Central memory CD8-positive, alpha-beta T cell (primary cell): ENCODE measurements around the gene SIMC1.
"Not testable (repeated sequence)": the region's sequence is repeated elsewhere in the genome, so short reads cannot be mapped to it uniquely, and the experiment has no call there.

Source experiments
- ATAC-seq: fragments of 150-1000 bp; cut with Tn5 transposase; replicated peaks from 2 replicates; pipeline ENCODE4 v1.10.0; 2022; ENCODE audit warnings: mild to moderate bottlenecking, moderate FRiP score, moderate number of reproducible peaks; ENCODE audit not compliant: poor library complexity, severe bottlenecking; ENCODE audit errors: extremely low read depth
- DNase-seq, 2 donors: peaks; one replicate each; pipeline ENCODE4 v3.0.0; 2021; ENCODE audit warnings: low spot score in 2 of 2
- H3K27ac Mint-ChIP-seq: one replicate; pipeline ENCODE4 v1.8.0; 2022; ENCODE audit warnings: low read depth, mild to moderate bottlenecking, moderate library complexity, mixed read lengths
- H3K27me3 Mint-ChIP-seq: one replicate; pipeline ENCODE4 v1.8.0; 2022; ENCODE audit warnings: mixed read lengths
- H3K36me3 Mint-ChIP-seq: one replicate; pipeline ENCODE4 v1.8.0; 2022; ENCODE audit warnings: mild to moderate bottlenecking, moderate library complexity, mixed read lengths; ENCODE audit not compliant: insufficient read depth
- H3K4me1 Mint-ChIP-seq: one replicate; pipeline ENCODE4 v1.8.0; 2022; ENCODE audit warnings: mixed read lengths
- H3K4me3 Mint-ChIP-seq: one replicate; pipeline ENCODE4 v1.8.0; 2022; ENCODE audit warnings: mild to moderate bottlenecking, moderate library complexity, mixed read lengths
- H3K9me3 Mint-ChIP-seq: one replicate; pipeline ENCODE4 v1.8.0; 2022; ENCODE audit warnings: mixed read lengths

Gene SIMC1

GRCh38 chr5:176237971-176238644 is at the start of gene SIMC1:
SIMC1 (plus strand) TSS chr5:176238424; CDS start chr5:176238509, 85 bp downstream.
- DNase-seq (peak; percentile 29 to 67), ATAC-seq (peak; percentile 95)
- Mint-ChIP-seq H3K27ac (peak within 1 kb of the TSS; percentile 90), H3K4me3 (peak within 1 kb of the TSS; percentile 58)
- H3K9me3 Mint-ChIP-seq, H3K27me3 Mint-ChIP-seq, H3K4me1 Mint-ChIP-seq, H3K36me3 Mint-ChIP-seq: not testable (repeated sequence)

- H3K27me3 Mint-ChIP-seq, result peaks cover 18% of the 10 kb centered on the region
- ATAC-seq (no peak), DNase-seq (no peak)
- no peak overlapping the region for H3K27ac Mint-ChIP-seq
- H3K36me3 Mint-ChIP-seq, result no peaks in the 10 kb centered on the region
- no peaks in the 10 kb centered on the region for H3K9me3 Mint-ChIP-seq
- no peak overlapping the region for H3K4me3 Mint-ChIP-seq
- H3K4me1 Mint-ChIP-seq, result no peaks in the 10 kb centered on the region
These were observed 49.6 kb upstream of the SIMC1 start for GRCh38 chr5:176188506-176189193.

- no peaks in the 10 kb centered on the region for H3K9me3 Mint-ChIP-seq
- H3K4me1 Mint-ChIP-seq, result no peaks in the 10 kb centered on the region
- H3K36me3 Mint-ChIP-seq, result no peaks in the 10 kb centered on the region
- peaks cover 17% of the 10 kb centered on the region for H3K27me3 Mint-ChIP-seq
- ATAC-seq, result no peak
- no peak overlapping the region for H3K4me3 Mint-ChIP-seq
- no peak for DNase-seq
- H3K27ac Mint-ChIP-seq, result no peak overlapping the region
These were observed 48.4 kb upstream of the SIMC1 start for GRCh38 chr5:176189857-176190256.

- no peak for ATAC-seq
- Mint-ChIP-seq H3K4me1 (no peaks in the 10 kb centered on the region), H3K27ac (no peak overlapping the region), H3K9me3 (no peaks in the 10 kb centered on the region), H3K4me3 (no peak overlapping the region), H3K36me3 (no peaks in the 10 kb centered on the region), H3K27me3 (peaks cover 17% of the 10 kb centered on the region)
- DNase-seq, result no peak
These were observed 47.1 kb upstream of the SIMC1 start for GRCh38 chr5:176190886-176191755.

GRCh38 chr5:176192094-176192721 is 46.0 kb upstream of the SIMC1 start:
- Mint-ChIP-seq H3K36me3 (no peaks in the 10 kb centered on the region), H3K4me1 (no peaks in the 10 kb centered on the region), H3K9me3 (no peaks in the 10 kb centered on the region), H3K4me3 (no peak overlapping the region), H3K27me3 (peaks cover 13% of the 10 kb centered on the region), H3K27ac (no peak overlapping the region)
- ATAC-seq, result no peak
- no peak for DNase-seq

GRCh38 chr5:176192722-176193117 is 45.5 kb upstream of the SIMC1 start:
- ATAC-seq, result not testable (repeated sequence)

GRCh38 chr5:176193636-176194035 is 44.6 kb upstream of the SIMC1 start:
- not testable (repeated sequence) for DNase-seq, H3K4me3 Mint-ChIP-seq, H3K4me1 Mint-ChIP-seq, ATAC-seq, H3K36me3 Mint-ChIP-seq, H3K9me3 Mint-ChIP-seq, H3K27ac Mint-ChIP-seq
- H3K27me3 Mint-ChIP-seq, result peaks cover 16% of the 10 kb centered on the region

More at GRCh38 chr5:176192722-176193117, 45.5 kb upstream of the SIMC1 start:
- peaks cover 14% of the 10 kb centered on the region for H3K27me3 Mint-ChIP-seq
- DNase-seq, H3K9me3 Mint-ChIP-seq, H3K4me3 Mint-ChIP-seq, H3K36me3 Mint-ChIP-seq, H3K4me1 Mint-ChIP-seq, H3K27ac Mint-ChIP-seq: not testable (repeated sequence)

- peaks cover 14% of the 10 kb centered on the region for H3K27me3 Mint-ChIP-seq
- DNase-seq, H3K36me3 Mint-ChIP-seq, H3K4me3 Mint-ChIP-seq, H3K27ac Mint-ChIP-seq, H3K4me1 Mint-ChIP-seq, H3K9me3 Mint-ChIP-seq: not testable (repeated sequence)
- ATAC-seq, result peak; percentile 61
These were observed 43.8 kb upstream of the SIMC1 start for GRCh38 chr5:176194238-176195083.

GRCh38 chr5:176195084-176195413 is 43.2 kb upstream of the SIMC1 start:
- H3K27me3 Mint-ChIP-seq, result peaks cover 16% of the 10 kb centered on the region
- ATAC-seq, DNase-seq, H3K9me3 Mint-ChIP-seq, H3K4me1 Mint-ChIP-seq, H3K36me3 Mint-ChIP-seq, H3K4me3 Mint-ChIP-seq, H3K27ac Mint-ChIP-seq: not testable (repeated sequence)

GRCh38 chr5:176195487-176196207 is 42.6 kb upstream of the SIMC1 start:
- ATAC-seq, result peak; percentile 41
- H3K4me3 Mint-ChIP-seq, result not testable (repeated sequence)

GRCh38 chr5:176196781-176197180 is 41.4 kb upstream of the SIMC1 start:
- not testable (repeated sequence) for H3K4me3 Mint-ChIP-seq, H3K9me3 Mint-ChIP-seq, ATAC-seq, H3K27ac Mint-ChIP-seq, H3K4me1 Mint-ChIP-seq, H3K36me3 Mint-ChIP-seq, DNase-seq
- H3K27me3 Mint-ChIP-seq, result peaks cover 21% of the 10 kb centered on the region

More at GRCh38 chr5:176195487-176196207, 42.6 kb upstream of the SIMC1 start:
- peaks cover 21% of the 10 kb centered on the region for H3K27me3 Mint-ChIP-seq
- not testable (repeated sequence) for DNase-seq, H3K9me3 Mint-ChIP-seq, H3K36me3 Mint-ChIP-seq, H3K4me1 Mint-ChIP-seq, H3K27ac Mint-ChIP-seq
